Stomach smooth muscle (tissue), 2 donors: ENCODE measurements around the gene SNTG2.

Experiments used
- H3K27ac ChIP-seq: one replicate; pipeline ENCODE4 v1.7.0; 2013; ENCODE audit warnings: mild to moderate bottlenecking, low read length, inconsistent platforms
- H3K27me3 ChIP-seq, 2 donors: one replicate each; pipeline ENCODE4 v1.7.0; 2013; ENCODE audit warnings: low read length in 2 of 2; ENCODE audit not compliant: insufficient read depth in 2 of 2, control insufficient read depth in 1 of 2
- H3K36me3 ChIP-seq, 2 donors: one replicate each; pipeline ENCODE4 v1.7.0; 2013; ENCODE audit warnings: low read length in 2 of 2; ENCODE audit not compliant: control insufficient read depth in 2 of 2, insufficient read depth in 2 of 2
- H3K4me1 ChIP-seq: one replicate; pipeline ENCODE4 v1.7.0; 2013; ENCODE audit warnings: low read length; ENCODE audit not compliant: control insufficient read depth, insufficient read depth
- H3K4me3 ChIP-seq, 2 donors: one replicate each; pipeline ENCODE4 v1.7.0; 2013; ENCODE audit warnings: low read length in 2 of 2
- H3K9ac ChIP-seq, 2 donors: one replicate each; pipeline ENCODE4 v1.7.0; 2013; ENCODE audit warnings: low read length in 2 of 2, mild to moderate bottlenecking in 1 of 2
- H3K9me3 ChIP-seq, 2 donors: one replicate each; pipeline ENCODE4 v1.7.0; 2013; ENCODE audit warnings: low read length in 2 of 2; ENCODE audit not compliant: control insufficient read depth in 2 of 2
- donor health status: healthy.
- donor health status: Pancreatic carcinoma.

Gene SNTG2

DNA sequence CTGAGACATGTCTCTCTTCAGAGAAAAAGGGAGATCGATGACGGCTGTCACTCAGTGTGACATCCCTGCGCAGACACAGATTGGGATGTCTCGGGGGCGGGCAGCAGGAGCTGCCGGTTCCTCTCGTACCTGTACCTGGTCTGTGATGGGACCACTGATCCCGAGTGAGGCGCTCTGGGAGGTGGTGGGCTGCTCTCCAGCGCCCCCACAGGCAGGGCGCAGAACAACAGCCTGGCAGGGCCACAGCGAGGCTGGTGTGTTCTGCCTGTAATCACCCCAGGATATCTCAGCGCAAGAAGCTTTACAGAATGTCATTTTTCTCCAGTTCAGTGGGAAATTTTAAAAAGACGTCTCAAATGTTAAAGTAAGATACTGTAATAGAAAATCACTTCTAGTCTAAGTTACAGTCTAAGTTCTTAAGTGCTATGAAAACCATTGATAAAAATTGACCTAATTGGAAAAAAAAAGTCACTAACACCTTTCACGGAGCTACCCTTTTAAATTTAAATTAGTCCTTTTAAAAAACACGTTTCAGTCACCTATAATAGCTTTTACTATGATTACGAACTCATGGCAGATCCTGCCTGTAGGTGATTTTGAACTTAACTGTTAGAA, 189.8 kb downstream of the SNTG2 start:
- Histone ChIP-seq H3K9ac (no peak overlapping the region), H3K9me3 (no peaks in the 10 kb centered on the region), H3K27ac (no peak overlapping the region), H3K4me3 (no peak overlapping the region), H3K27me3 (peaks cover 0 to 4% of the 10 kb centered on the region in 2 donors), H3K36me3 (no peaks in the 10 kb centered on the region), H3K4me1 (no peaks in the 10 kb centered on the region)

DNA sequence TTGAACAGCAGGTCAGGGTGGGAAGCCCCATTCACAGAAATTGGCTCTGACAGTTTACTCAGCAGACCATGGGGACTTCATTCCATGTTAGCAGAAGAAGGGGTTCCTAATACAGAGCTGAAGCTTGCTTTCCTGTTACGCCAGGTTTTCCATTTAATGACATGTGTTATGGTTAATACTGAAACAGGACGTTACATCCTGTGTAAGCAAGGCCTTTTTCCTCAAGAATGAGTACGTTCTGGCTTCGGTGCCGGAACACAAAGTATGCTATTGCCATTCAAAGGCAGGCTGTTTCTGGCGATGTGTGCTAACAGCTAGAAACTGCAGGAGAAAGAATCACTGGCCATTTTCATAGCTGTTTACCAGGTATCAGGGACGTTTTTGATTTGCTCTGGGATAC, 190.4 kb downstream of the SNTG2 start:
- H3K27ac ChIP-seq = no peak overlapping the region

DNA sequence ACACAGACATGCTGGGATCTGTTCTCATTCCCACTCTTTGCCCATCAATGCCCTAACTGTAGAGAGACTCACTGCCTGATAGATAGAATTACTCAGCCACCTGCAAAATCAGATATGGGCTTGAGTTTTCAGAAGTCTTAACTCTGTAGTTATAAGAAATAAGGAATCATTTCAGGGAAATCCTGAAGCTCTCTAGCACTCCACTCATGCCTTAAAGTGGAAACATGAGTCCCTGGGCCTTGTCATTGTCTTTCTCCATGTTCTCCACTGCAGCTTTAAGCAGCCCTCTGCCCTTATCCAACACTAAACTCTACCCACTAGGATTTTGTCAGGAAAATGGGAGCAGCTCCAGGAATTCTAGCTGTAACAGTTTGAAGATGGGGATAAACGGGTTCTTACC, 192.5 kb downstream of the SNTG2 start:
- Histone ChIP-seq H3K9me3 (no peaks in the 10 kb centered on the region), H3K4me1 (no peaks in the 10 kb centered on the region), H3K9ac (no peak overlapping the region), H3K36me3 (no peaks in the 10 kb centered on the region), H3K27me3 (peaks cover 0 to 4% of the 10 kb centered on the region in 2 donors), H3K4me3 (no peak overlapping the region), H3K27ac (no peak overlapping the region)

More for the DNA sequence above, 190.4 kb downstream of the SNTG2 start:
- Histone ChIP-seq H3K4me1 (no peaks in the 10 kb centered on the region), H3K27me3 (peaks cover 0 to 4% of the 10 kb centered on the region in 2 donors), H3K4me3 (no peak overlapping the region), H3K9me3 (no peaks in the 10 kb centered on the region), H3K9ac (no peak overlapping the region), H3K36me3 (no peaks in the 10 kb centered on the region)

DNA sequence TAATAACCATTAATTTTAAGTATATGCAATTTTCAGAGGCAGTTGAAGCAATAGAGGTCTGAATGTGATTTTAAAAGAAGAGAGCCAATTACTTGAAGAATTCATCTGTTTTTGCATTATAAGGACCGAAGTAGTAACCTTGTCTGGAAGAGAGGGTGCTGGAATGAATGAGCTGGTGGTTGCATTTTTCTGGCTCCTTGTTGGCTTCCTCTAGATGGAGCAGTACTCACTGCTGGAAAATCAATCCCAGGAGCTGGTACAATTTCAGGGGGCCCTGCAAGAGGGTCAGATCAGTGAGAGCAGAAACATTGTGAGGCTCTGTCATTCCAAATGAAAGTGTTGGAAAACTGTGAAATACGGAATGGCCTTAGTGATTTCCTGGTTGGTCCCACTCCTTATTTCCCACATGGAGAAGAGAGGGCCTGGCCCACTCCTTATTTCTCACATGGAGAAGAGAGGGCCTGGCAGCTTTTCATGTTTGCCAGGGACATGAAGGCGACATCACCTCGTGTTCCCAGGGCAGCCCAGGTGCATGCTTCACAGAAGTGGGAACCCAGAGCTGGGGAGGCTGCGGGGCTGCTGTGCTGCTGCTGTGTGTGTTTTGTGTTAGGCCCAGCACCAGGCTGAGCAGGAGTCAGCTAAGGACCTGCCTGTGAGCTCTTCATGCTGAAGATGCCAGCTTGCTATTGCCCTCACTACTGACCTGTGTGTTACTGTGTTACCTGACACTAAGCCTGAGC, 197.4 kb downstream of the SNTG2 start:
- Histone ChIP-seq H3K27ac (no peak overlapping the region), H3K36me3 (no peaks in the 10 kb centered on the region), H3K9me3 (no peaks in the 10 kb centered on the region)

DNA sequence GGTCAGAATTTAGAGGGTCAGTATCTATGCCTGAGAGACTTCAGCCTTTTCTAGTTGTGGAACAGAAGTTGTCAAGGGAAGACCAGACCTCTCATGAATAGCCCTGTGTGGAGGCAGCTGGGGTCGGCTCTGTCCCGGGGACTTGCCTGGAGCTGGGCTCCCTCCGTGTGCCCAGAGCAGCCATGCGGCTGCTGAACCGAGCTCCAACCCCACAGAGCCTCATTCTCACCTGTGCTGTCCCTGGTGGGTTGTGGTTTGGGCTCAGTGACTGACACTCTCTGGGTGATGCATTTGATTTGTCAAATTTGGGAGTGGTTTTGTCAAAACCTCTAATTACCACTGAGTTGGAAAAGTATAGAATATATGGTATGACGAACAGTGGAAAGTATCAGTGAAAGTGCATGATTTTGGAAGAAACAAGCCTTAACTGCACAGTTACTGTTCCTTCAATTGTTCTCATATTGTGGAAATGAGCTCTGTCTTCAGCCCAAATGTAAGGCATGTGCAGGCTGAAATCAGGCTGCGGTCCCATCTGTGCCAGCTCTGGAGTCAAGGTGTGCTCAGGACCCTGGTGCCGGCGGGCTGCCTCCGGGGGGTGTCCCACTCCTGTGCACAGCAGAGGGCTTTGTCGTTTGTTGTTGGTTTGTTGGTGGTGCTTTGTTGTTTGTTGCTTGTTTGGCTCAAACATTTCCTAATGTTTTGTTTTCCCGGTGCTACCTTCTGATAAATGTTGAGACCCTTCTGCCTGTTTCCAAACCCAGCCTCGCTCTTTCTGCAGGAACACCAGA, 200.3 kb downstream of the SNTG2 start:
- H3K9ac ChIP-seq = no peak overlapping the region

More for the DNA sequence above, 197.4 kb downstream of the SNTG2 start:
- Histone ChIP-seq H3K4me3 (no peak overlapping the region), H3K27me3 (no peaks in the 10 kb centered on the region), H3K4me1 (no peaks in the 10 kb centered on the region), H3K9ac (no peak overlapping the region)

DNA sequence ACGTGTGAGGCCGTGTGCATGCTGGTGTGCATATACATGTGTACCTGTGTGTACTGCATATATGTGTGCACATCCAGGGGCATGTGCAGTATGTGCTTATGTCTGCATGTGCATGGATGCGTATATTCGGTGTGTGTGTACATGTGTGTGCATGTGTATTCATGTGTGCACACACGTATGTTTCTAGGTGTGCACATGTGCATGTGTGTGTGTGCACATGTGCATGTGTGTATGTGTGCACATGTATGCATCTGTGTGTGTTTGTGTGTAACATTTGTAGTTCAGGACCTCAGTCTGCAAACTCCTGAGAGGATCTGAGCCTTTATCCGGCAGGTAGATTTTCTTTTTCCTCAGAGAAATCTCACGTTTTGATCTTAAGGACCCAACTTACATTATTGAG, 201.7 kb downstream of the SNTG2 start:
- H3K36me3 ChIP-seq = no peaks in the 10 kb centered on the region
- no peaks in the 10 kb centered on the region for H3K9me3 ChIP-seq
- H3K9ac ChIP-seq = no peak overlapping the region
- H3K27ac ChIP-seq = no peak overlapping the region
- H3K4me3 ChIP-seq = no peak overlapping the region
- H3K4me1 ChIP-seq = no peaks in the 10 kb centered on the region
- H3K27me3 ChIP-seq = no peaks in the 10 kb centered on the region

More for the DNA sequence above, 200.3 kb downstream of the SNTG2 start:
- Histone ChIP-seq H3K4me1 (no peaks in the 10 kb centered on the region), H3K36me3 (no peaks in the 10 kb centered on the region), H3K9me3 (no peaks in the 10 kb centered on the region), H3K27ac (no peak overlapping the region), H3K4me3 (no peak overlapping the region), H3K27me3 (no peaks in the 10 kb centered on the region)

DNA sequence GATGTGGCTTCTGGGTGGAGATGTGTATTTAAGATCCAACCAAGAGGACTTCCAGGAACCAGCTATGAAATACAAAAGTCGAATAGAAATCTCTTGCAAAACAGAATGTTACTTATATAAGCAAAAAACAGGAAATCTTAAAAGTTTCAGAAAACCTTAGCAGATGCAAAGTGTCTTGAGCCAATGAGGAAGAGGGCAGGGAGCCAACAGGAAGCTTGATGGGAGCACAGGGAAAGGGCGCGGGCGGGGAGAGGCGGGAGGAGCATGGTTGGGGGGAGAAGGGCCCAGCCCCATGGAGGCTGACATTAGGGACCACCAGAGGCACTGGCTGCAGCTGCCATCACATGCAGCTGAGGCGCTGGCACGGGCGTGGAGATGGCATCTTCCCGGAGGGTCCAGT, 203.3 kb downstream of the SNTG2 start:
- no peak overlapping the region for H3K27ac ChIP-seq
- no peak overlapping the region for H3K4me3 ChIP-seq
- no peaks in the 10 kb centered on the region for H3K4me1 ChIP-seq
- H3K9ac ChIP-seq = no peak overlapping the region
- no peaks in the 10 kb centered on the region for H3K27me3 ChIP-seq
- no peaks in the 10 kb centered on the region for H3K36me3 ChIP-seq
- H3K9me3 ChIP-seq = no peaks in the 10 kb centered on the region

DNA sequence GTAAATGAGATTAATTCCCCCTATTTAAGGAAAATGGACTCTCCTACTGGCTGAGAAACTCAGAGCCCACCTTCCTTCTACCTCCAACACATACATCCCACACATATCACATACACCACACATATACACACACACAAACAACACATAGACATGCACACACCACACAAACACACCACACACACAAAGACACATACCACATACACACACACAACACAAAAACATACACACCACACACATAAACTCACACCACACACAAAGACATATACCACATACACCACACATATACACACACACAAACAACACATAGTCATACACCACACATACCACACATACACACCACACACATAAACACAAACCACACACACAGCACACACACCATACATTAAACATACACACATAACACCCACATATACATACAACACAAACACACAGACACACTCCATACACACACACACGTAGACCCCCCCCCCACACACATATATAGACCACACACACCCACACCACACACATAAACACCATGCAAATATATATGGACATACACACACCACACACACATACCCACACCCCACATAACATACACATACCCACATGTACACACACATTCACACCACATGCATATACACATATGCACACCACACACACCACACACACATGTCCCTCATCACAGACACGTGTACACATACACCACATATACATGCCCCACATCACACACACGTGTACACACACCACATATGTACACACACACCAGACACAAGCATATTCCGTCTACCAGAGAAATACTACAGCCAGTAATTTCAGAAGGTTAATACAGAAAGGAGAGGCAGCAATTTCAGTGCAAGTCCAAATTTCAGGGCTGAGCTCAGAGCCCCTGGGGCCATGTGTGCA, 204.3 kb downstream of the SNTG2 start:
- Histone ChIP-seq H3K4me3 (no peak overlapping the region), H3K27ac (no peak overlapping the region), H3K9ac (no peak overlapping the region), H3K36me3 (no peaks in the 10 kb centered on the region), H3K27me3 (no peaks in the 10 kb centered on the region), H3K9me3 (no peaks in the 10 kb centered on the region), H3K4me1 (no peaks in the 10 kb centered on the region)

DNA sequence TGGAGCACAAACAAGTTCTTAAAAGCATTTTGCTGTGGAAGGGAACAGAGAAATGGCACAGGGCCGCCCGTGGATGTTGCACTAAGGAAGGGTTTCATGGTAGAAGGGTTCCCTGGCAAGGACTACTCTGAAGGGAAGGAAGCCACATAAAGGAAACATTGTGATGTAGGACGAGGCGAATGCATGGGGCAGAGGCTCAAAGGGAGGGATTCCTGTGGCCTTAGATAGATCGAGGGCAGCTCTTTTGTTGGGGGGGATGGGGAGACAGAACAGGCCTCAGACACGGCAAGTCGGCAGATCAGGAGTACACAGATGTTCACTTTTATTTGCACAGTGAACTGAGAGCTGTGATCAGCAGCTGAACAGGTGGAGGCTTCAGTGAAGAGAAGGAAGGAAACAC, 205.4 kb downstream of the SNTG2 start:
- H3K4me1 ChIP-seq = no peaks in the 10 kb centered on the region
- no peak overlapping the region for H3K4me3 ChIP-seq
- no peaks in the 10 kb centered on the region for H3K9me3 ChIP-seq

DNA sequence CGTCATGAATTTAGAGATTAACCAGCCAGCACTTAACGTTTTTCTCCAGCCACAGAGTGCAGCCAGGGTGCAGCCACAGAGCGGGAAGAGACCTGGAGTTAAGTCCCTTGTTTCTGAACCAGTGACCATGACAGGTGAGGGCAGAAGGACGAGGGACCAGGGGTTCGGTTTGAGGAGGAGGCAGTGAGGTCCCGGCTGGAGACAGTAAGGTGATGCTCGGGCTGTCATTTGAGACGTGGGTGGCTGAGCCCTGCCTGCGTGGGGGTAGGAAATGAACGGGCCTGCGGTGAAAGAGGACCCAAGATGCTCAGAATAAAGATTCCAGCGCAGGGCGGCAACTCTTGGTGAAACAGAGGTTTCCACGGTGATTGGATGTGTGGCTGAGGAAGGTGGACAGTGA, 205.9 kb downstream of the SNTG2 start:
- Histone ChIP-seq H3K36me3 (no peaks in the 10 kb centered on the region), H3K4me3 (no peak overlapping the region), H3K9me3 (no peaks in the 10 kb centered on the region), H3K27me3 (no peaks in the 10 kb centered on the region), H3K27ac (no peak overlapping the region), H3K4me1 (no peaks in the 10 kb centered on the region), H3K9ac (no peak overlapping the region)

More for the DNA sequence above, 205.4 kb downstream of the SNTG2 start:
- H3K27me3 ChIP-seq = no peaks in the 10 kb centered on the region
- no peak overlapping the region for H3K9ac ChIP-seq
- H3K27ac ChIP-seq = no peak overlapping the region
- no peaks in the 10 kb centered on the region for H3K36me3 ChIP-seq
